ENCODE data around the gene JAKMIP2. TPM values are rescaled to one million over a fixed set of nuclear protein-coding genes. Genes with fewer than 3 reads are reported as not detected.

Gene JAKMIP2
- total RNA-seq, 1 donor from 2014 or later = 1.8 TPM

- no peaks in the 10 kb centered on the region for H3K36me3 Mint-ChIP-seq (ENCODE audit: unreplicated experiment)
- H3K27ac Mint-ChIP-seq (ENCODE audit: unreplicated experiment) = no peak overlapping the region
- H3K4me1 Mint-ChIP-seq (ENCODE audit: unreplicated experiment) = no peaks in the 10 kb centered on the region
- no peaks in the 10 kb centered on the region for H3K9me3 Mint-ChIP-seq (ENCODE audit: unreplicated experiment)
- DNase-seq (ENCODE audit: extremely low spot score, unreplicated experiment) = no peak
- no peaks in the 10 kb centered on the region for H3K27me3 Mint-ChIP-seq (ENCODE audit: unreplicated experiment)
- no peak overlapping the region for H3K4me3 Mint-ChIP-seq (ENCODE audit: unreplicated experiment)
- TF ChIP-seq CTCF (IDR thresholded peaks at IDR 0.05) = no peak
Measured at GRCh38 chr5:147567917-147568598, 214.5 kb downstream of the JAKMIP2 start.

- H3K27ac Mint-ChIP-seq (ENCODE audit: unreplicated experiment) = no peak overlapping the region
- no peak for DNase-seq (ENCODE audit: extremely low spot score, unreplicated experiment)
- no peaks in the 10 kb centered on the region for H3K9me3 Mint-ChIP-seq (ENCODE audit: unreplicated experiment)
- H3K27me3 Mint-ChIP-seq (ENCODE audit: unreplicated experiment) = peaks cover 1% of the 10 kb centered on the region
- H3K4me1 Mint-ChIP-seq (ENCODE audit: unreplicated experiment) = no peaks in the 10 kb centered on the region
- no peak overlapping the region for H3K4me3 Mint-ChIP-seq (ENCODE audit: unreplicated experiment)
- no peak for TF ChIP-seq CTCF (IDR thresholded peaks at IDR 0.05)
- no peaks in the 10 kb centered on the region for H3K36me3 Mint-ChIP-seq (ENCODE audit: unreplicated experiment)
Measured at GRCh38 chr5:147565524-147565923, 217.0 kb downstream of the JAKMIP2 start.

- peaks cover 4% of the 10 kb centered on the region for H3K27me3 Mint-ChIP-seq (ENCODE audit: unreplicated experiment)
- DNase-seq (ENCODE audit: extremely low spot score, unreplicated experiment) = no peak
- H3K27ac Mint-ChIP-seq (ENCODE audit: unreplicated experiment) = no peak overlapping the region
- H3K9me3 Mint-ChIP-seq (ENCODE audit: unreplicated experiment) = no peaks in the 10 kb centered on the region
- H3K4me1 Mint-ChIP-seq (ENCODE audit: unreplicated experiment) = no peaks in the 10 kb centered on the region
- no peak overlapping the region for H3K4me3 Mint-ChIP-seq (ENCODE audit: unreplicated experiment)
- H3K36me3 Mint-ChIP-seq (ENCODE audit: unreplicated experiment) = no peaks in the 10 kb centered on the region
- no peak for TF ChIP-seq CTCF (IDR thresholded peaks at IDR 0.05)
Measured at GRCh38 chr5:147564124-147564486, 218.4 kb downstream of the JAKMIP2 start.

- peaks cover 2% of the 10 kb centered on the region for H3K4me1 Mint-ChIP-seq (ENCODE audit: unreplicated experiment)
- H3K36me3 Mint-ChIP-seq (ENCODE audit: unreplicated experiment) = no peaks in the 10 kb centered on the region
- no peak overlapping the region for H3K27ac Mint-ChIP-seq (ENCODE audit: unreplicated experiment)
- TF ChIP-seq CTCF (IDR thresholded peaks at IDR 0.05) = no peak
- no peak overlapping the region for H3K4me3 Mint-ChIP-seq (ENCODE audit: unreplicated experiment)
- H3K27me3 Mint-ChIP-seq (ENCODE audit: unreplicated experiment) = peaks cover 4% of the 10 kb centered on the region
- H3K9me3 Mint-ChIP-seq (ENCODE audit: unreplicated experiment) = no peaks in the 10 kb centered on the region
- no peak for DNase-seq (ENCODE audit: extremely low spot score, unreplicated experiment)
Measured at GRCh38 chr5:147563466-147564123, 218.9 kb downstream of the JAKMIP2 start.

- no peak for TF ChIP-seq CTCF (IDR thresholded peaks at IDR 0.05)
- Mint-ChIP-seq H3K4me1 (ENCODE audit: unreplicated experiment) (peaks cover 3% of the 10 kb centered on the region), H3K36me3 (ENCODE audit: unreplicated experiment) (no peaks in the 10 kb centered on the region), H3K27me3 (ENCODE audit: unreplicated experiment) (peaks cover 4% of the 10 kb centered on the region), H3K27ac (ENCODE audit: unreplicated experiment) (no peak overlapping the region), H3K9me3 (ENCODE audit: unreplicated experiment) (no peaks in the 10 kb centered on the region), H3K4me3 (ENCODE audit: unreplicated experiment) (no peak overlapping the region)
- no peak for DNase-seq (ENCODE audit: extremely low spot score, unreplicated experiment)
Measured at GRCh38 chr5:147561435-147561834, 221.1 kb downstream of the JAKMIP2 start.

Measured in osteocyte (in vitro differentiated cells).